Fibroblast of villous mesenchyme (primary cell): ENCODE measurements around the gene OGFRL1. TPM values are rescaled to one million over a fixed set of nuclear protein-coding genes. Genes with fewer than 3 reads are reported as not detected.

ENCODE experiments used
- DNase-seq: peaks from one replicate; pipeline ENCODE4 v3.0.0-alpha.2; 2010; ENCODE audit warnings: low read depth
- H3K4me3 ChIP-seq: 2 replicates; pipeline ENCODE4 v1.5.1; 2011; ENCODE audit warnings: low read depth, mild to moderate bottlenecking, low read length
- total RNA-seq: library from RNA; depleted of rRNA; stranded (reverse); fragments of >200 nt; gene quantifications from 2 replicates; pipeline ENCODE4 v1.2.3, GENCODE V29; 2012
- TF ChIP-seq, protein P1 (sequence below): IDR thresholded peaks from 2 replicates; pipeline ENCODE4 v1.5.1; 2012; ENCODE audit warnings: low read depth, mild to moderate bottlenecking, low read length; ENCODE audit not compliant: insufficient read depth

Gene OGFRL1
- total RNA-seq, 1 donor, result 241 TPM

DNA sequence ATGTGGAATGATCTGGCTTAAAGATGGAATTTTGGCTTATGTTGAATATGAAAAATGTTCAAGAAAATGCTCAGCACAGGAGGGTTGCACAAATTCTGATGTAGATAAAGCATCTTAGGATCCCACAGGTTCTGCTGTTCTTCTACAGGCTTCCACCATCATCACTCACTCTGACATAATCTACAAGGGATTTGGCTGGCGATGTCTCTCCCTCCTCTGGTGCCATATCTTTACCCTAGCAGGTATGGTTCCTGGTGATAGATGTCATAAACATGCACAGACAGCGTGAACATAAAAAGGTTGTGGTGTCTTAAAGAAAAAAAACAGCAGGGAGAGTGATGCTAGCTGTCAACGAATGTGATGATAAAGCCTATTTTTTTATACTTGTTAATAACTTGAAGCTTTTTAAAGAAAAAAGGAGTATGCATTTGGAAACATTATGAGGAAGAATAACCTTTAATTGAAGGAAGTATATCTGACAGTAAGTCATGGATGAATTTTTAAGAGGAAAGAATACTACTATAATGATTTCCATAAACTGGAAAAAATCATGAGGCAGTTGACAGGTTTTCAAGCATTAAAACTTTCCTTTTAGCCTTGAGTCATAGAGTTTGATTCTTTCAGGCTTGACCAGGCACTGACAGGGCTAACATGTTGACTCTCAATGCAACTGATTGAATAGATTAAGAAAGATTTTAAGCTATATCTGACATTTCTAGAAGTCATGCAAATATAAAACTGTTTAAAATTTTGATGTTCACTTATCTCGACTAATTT lies 50.1 kb downstream of the OGFRL1 start:
- TF ChIP-seq, protein P1, sequence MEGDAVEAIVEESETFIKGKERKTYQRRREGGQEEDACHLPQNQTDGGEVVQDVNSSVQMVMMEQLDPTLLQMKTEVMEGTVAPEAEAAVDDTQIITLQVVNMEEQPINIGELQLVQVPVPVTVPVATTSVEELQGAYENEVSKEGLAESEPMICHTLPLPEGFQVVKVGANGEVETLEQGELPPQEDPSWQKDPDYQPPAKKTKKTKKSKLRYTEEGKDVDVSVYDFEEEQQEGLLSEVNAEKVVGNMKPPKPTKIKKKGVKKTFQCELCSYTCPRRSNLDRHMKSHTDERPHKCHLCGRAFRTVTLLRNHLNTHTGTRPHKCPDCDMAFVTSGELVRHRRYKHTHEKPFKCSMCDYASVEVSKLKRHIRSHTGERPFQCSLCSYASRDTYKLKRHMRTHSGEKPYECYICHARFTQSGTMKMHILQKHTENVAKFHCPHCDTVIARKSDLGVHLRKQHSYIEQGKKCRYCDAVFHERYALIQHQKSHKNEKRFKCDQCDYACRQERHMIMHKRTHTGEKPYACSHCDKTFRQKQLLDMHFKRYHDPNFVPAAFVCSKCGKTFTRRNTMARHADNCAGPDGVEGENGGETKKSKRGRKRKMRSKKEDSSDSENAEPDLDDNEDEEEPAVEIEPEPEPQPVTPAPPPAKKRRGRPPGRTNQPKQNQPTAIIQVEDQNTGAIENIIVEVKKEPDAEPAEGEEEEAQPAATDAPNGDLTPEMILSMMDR, result no peak
- H3K4me3 ChIP-seq, result no peak overlapping the region

GRCh38 chr6:71342772-71343171 lies 54.2 kb downstream of the OGFRL1 start:
- no peak overlapping the region for H3K4me3 ChIP-seq
- DNase-seq, result no peak
- TF ChIP-seq, protein P1, result no peak

More for the DNA sequence above, 50.1 kb downstream of the OGFRL1 start:
- DNase-seq, result no peak

GRCh38 chr6:71345476-71346333 lies 57.1 kb downstream of the OGFRL1 start:
- DNase-seq, result no peak
- TF ChIP-seq, protein P1, result no peak

GRCh38 chr6:71346334-71346694 lies 57.7 kb downstream of the OGFRL1 start:
- H3K4me3 ChIP-seq, result no peak overlapping the region
- TF ChIP-seq, protein P1, result no peak
- DNase-seq, result no peak

More at GRCh38 chr6:71345476-71346333, 57.1 kb downstream of the OGFRL1 start:
- no peak overlapping the region for H3K4me3 ChIP-seq

GRCh38 chr6:71347119-71347518 lies 58.5 kb downstream of the OGFRL1 start:
- DNase-seq, result no peak
- H3K4me3 ChIP-seq, result no peak overlapping the region
- TF ChIP-seq, protein P1, result no peak

GRCh38 chr6:71349395-71349794 lies 60.8 kb downstream of the OGFRL1 start:
- peak; percentile 58 for DNase-seq
- no peak overlapping the region for H3K4me3 ChIP-seq
- TF ChIP-seq, protein P1, result peak; percentile 68
